GM12872 (cell line): ENCODE data around the gene BSN.

Experiments
- TF ChIP-seq, protein P1 (sequence below): IDR thresholded peaks from 3 replicates; pipeline ENCODE4 v1.5.1; 2011; ENCODE audit warnings: low read depth, mild to moderate bottlenecking, low read length, moderate library complexity; ENCODE audit not compliant: insufficient read depth

BSN gene

DNA sequence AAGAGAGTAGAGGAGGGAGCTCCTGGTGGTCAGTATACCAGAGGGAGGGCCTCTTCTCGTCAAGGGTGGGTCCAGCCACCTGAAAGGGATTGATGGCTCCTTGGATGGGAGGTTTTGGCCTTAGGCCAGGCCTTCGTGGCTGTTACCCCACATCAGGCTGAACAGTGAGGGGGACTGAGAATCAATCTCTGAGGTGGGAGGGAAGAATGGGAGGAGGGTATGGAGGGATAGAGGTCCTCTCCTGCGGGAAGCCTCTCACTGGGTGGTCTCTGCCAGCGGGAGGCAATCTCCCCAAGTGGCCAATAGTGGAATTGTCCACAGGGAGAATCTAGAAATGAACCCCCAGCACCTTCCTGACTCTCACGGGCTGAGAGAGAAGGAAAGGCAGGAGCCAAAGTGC is 53.5 kb downstream of the BSN start:
- TF ChIP-seq, protein P1, sequence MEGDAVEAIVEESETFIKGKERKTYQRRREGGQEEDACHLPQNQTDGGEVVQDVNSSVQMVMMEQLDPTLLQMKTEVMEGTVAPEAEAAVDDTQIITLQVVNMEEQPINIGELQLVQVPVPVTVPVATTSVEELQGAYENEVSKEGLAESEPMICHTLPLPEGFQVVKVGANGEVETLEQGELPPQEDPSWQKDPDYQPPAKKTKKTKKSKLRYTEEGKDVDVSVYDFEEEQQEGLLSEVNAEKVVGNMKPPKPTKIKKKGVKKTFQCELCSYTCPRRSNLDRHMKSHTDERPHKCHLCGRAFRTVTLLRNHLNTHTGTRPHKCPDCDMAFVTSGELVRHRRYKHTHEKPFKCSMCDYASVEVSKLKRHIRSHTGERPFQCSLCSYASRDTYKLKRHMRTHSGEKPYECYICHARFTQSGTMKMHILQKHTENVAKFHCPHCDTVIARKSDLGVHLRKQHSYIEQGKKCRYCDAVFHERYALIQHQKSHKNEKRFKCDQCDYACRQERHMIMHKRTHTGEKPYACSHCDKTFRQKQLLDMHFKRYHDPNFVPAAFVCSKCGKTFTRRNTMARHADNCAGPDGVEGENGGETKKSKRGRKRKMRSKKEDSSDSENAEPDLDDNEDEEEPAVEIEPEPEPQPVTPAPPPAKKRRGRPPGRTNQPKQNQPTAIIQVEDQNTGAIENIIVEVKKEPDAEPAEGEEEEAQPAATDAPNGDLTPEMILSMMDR: peak; percentile 54; the same call in 2 of the 3 replicates

DNA sequence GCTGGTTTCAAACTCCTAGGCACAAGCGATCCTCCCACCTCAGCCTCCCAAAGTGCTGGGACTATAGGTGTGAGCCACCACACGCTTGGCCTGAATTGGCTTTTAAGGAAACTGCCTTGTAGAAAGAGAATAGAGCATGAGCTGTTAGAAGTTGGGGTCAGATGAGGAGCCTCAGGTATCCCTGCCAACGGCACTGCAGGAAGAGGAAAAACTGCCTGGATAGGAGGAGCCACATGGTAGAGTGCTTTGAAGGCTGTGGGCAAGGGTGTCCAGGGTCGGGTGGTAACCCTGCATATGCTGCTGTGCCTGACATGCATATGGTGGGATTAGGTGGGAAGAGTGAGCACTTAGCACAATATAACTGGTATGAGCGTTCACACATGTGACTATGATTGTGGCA is 55.0 kb downstream of the BSN start:
- TF ChIP-seq, protein P1: no peak

DNA sequence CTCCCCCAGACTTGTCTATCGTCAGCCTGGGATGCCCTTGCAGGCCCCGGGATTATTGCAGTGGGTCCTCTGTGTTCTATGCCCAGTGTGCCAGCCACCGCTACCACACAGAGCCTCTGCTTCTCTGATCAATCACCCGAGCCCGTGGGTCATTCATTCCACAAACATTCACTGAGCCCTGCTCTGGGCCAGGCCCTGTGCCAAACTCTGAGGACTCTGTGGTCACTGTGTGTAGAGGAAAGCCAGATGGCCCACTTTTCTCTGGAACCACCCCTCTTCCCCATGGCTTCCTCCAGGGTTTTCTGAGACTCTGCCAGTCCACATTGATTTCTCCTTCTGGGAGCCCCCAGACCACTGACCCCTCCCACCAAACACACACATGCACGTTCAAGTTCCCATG is 55.5 kb downstream of the BSN start:
- TF ChIP-seq, protein P1: no peak

DNA sequence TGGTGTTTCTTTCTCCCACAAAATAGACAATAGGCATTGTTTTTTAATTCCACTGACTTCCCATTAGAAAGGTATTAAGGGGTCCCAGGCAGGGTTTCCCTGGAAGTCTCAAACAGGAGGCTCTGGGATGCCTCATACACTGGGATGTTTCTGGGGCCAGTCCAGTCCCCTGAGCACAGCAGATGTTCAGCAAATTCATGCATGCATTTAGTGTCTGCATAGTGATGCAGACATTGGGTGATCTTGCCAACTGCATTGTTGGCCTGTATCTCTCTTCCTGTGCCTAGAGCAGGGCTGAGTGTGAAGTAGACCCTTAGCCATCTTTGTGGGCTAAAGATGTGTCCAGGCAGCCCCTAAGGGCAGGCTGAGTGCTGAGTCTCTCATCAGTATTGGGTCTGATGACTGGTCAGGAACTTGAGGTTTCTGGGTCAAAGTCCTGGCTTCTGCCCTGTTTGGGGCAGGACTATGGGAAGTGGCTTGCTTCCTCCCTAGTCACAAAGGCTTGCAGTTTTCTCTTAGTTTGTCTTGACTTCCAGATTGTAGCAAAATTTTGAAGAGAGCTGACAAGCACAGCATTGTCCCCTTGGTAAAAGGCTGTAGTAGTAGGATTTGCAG is 56.5 kb downstream of the BSN start:
- TF ChIP-seq, protein P1: no peak

DNA sequence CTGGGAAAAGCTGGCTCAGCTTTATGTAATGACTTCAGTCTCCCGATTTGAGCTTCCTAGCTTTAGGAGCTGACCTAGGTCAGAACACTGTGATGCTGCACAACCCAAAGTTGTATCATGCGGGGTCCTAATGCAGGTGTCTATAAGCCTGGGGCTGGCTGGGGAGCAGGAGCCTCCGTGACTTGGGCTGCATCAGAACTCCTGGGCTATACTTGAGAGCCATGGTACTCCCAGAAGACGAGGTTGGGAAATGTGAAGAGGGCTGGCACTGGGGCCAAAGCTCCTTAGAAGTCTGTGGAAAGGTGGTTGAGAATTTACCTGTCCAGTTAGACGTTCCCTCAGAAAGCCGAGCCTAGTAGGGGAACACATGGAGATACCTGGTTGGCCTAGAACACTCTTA is 57.0 kb downstream of the BSN start:
- TF ChIP-seq, protein P1: no peak

DNA sequence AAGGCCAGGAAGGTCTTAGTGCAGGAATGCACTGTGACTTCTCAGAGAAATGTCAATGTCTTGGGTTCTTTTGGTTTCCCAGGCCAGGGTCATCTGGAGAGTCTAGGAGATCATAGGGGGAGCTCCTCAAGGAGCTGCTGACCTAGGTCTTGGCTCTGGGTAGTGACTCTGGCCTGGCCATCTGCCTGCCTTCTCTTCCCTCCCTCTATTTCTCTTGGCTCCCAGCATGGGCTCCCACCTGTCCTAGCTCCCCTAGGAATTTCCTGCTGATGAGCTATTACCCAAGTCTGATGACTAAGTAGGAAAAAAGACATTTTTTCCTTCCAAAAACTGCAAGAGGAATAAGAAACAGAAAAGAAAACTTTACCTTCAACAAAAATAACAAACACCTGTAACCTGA is 57.4 kb downstream of the BSN start:
- TF ChIP-seq, protein P1: no peak

DNA sequence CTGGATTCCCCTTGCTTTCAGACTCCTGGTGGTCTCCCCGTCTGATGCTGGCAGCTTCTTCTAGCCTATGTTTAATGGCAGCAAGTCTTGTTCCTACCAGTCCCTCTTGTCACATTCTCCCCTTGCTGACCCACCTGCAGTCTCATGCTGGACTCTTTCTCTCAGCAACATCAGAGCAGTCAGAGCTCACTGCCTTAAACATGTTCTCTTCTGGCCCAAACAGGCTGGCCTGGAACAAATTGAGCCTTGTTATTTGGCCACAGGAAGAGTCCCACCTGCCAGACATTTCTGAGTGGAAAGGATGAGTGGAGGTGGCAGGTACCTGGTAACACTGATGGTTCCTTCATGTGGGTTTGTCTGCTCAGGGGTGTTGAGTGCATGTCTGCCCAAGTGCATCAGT is 60.7 kb downstream of the BSN start:
- TF ChIP-seq, protein P1: no peak
